ENCODE results near the gene COLEC12. TPM values are rescaled to one million over a fixed set of nuclear protein-coding genes. Genes with fewer than 3 reads are reported as not detected.

Gene COLEC12
- total and polyA plus RNA-seq, 10 of the 15 experiments (the other 5 are each of a cell fraction or from before 2014, with no cell fraction given): 0.04 to 0.05 TPM; not detected in 8

DNA sequence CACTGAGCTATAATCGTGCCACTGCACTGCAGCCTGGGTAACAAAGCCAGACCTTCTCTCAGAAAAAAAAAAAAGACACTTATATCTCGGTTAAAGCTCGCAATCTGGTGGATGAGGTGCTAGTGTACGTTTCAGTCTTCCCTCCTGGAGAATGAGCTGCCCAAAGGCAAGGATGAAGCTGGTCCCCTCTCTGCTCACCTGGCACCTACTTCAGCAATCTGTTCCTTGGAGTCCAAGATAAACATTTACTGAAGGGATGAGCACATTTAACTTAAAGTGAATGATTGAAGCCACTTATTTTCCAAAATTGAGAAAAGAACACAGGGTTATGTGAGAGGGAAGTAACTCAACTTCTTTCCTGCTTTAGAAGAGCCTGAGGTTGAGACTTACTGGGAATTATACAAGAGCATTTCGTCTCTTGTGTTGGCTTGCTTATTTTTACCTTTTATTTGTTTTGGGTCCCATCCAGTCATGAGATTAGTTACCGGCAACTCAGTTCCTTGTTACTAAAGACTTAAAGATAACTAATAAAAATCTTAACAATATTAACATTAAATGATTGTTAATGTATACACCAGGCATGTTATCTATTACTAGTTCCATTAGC lies 33.6 kb upstream of the COLEC12 start:
- DNase-seq (ENCODE audit: low read depth, low spot score) (no peak), ATAC-seq (no peak), FAIRE-seq (no peak)
- in situ Hi-C loops (cut with MboI) (no loop called here), intact Hi-C loops (cut with micrococcal nuclease; ENCODE audit: unreplicated experiment) (no loop called here)
- 15% methylated on average over 6 of the region's 6 CpGs for WGBS (ENCODE audit: insufficient coverage, insufficient replicate concordance, low lambda C conversion rate, missing lambda C conversion rate)
- ChIA-PET SMC1A (ENCODE audit: uncharacterized antibody, unreplicated experiment) (interaction anchor here (0.6 to 1.3 kb wide), 4 partner anchors 18 to 780 kb away, joined by 3 to 4 read pairs (median 4); no protein-coding TSS in a partner anchor), POLR2A (no interaction called here), CTCF (no interaction called here), RAD21 (ENCODE audit: unreplicated experiment) (no interaction called here)
- TF ChIP-seq POLR2AphosphoS2 (IDR thresholded peaks at IDR 0.05; ENCODE audit: low read depth, low read length) (no peak), EGR1 (IDR thresholded peaks at IDR 0.05; ENCODE audit: borderline replicate concordance in 1 of 2, low read depth in 2 of 2, low read length in 2 of 2) (no peak), ZNF384 (IDR thresholded peaks at IDR 0.05; ENCODE audit: borderline replicate concordance, low read depth, low read length) (no peak), EP300 (IDR thresholded peaks at IDR 0.05; ENCODE audit: borderline replicate concordance in 1 of 2, control insufficient read depth in 1 of 2, low read depth in 2 of 2, low read length in 2 of 2) (no peak), SP1 (IDR thresholded peaks at IDR 0.05; ENCODE audit: low read depth, low read length) (no peak)
- Histone ChIP-seq H3K9ac (ENCODE audit: control insufficient read depth, insufficient read depth, low read length) (no peak overlapping the region), H3K27me3 (replicated peaks in 1 of 2; ENCODE audit: control insufficient read depth in 2 of 2, insufficient read depth in 2 of 2, low read length in 1 of 2) (no peaks in the 10 kb centered on the region), H3K79me2 (ENCODE audit: control insufficient read depth, insufficient read depth, low read length) (no peaks in the 10 kb centered on the region), H3K4me3 (no peak overlapping the region), H3K4me1 (ENCODE audit: control insufficient read depth, insufficient read depth, low read length) (no peaks in the 10 kb centered on the region), H3K4me2 (ENCODE audit: control insufficient read depth, insufficient read depth) (no peak overlapping the region), H3K36me3 (ENCODE audit: control insufficient read depth in 2 of 2, insufficient read depth in 2 of 2, low read length in 1 of 2) (no peaks in the 10 kb centered on the region), H4K20me1 (ENCODE audit: control insufficient read depth, insufficient read depth) (no peaks in the 10 kb centered on the region), H2AFZ (ENCODE audit: control insufficient read depth, low read depth, low read length) (no peak overlapping the region), H3K9me3 (replicated peaks; ENCODE audit: control insufficient read depth, insufficient read depth, low read length) (no peaks in the 10 kb centered on the region), H3K27ac (ENCODE audit: control insufficient read depth, insufficient read depth) (no peak overlapping the region)
- no TSS peak for BruUV-seq (replicated peaks)

DNA sequence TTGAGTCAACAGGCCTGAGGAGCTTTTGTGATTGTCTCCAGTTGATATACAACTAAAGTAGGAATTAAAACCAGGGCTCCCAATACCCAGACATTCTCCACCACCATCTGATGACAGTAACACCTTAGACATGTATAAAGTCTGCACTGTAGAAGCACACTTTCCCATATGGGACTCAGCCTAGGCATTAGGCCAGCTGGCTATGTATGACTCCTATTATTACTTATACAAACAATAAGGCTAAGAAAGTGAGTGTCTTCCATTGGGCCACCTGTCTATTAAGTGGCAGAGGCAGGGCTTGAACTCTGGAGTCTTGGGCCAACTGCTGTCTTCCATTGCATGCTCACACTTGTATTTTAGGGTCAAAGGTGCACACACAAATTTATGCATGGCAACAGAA lies 32.1 kb upstream of the COLEC12 start:
- in situ Hi-C loops (cut with MboI): no loop called here
- DNase-seq (ENCODE audit: low read depth, low spot score): no peak

More for the DNA sequence above, 32.1 kb upstream of the COLEC12 start:
- ChIA-PET RAD21 (ENCODE audit: unreplicated experiment) (no interaction called here), SMC1A (ENCODE audit: uncharacterized antibody, unreplicated experiment) (no interaction called here), POLR2A (no interaction called here), CTCF (no interaction called here)
- no peaks in the 10 kb centered on the region for H3K79me2 ChIP-seq (ENCODE audit: control insufficient read depth, insufficient read depth, low read length)
- H2AFZ ChIP-seq (ENCODE audit: control insufficient read depth, low read depth, low read length): no peak overlapping the region
- no peak overlapping the region for H3K4me2 ChIP-seq (ENCODE audit: control insufficient read depth, insufficient read depth)
- no peaks in the 10 kb centered on the region for H4K20me1 ChIP-seq (ENCODE audit: control insufficient read depth, insufficient read depth)
- no peak overlapping the region for H3K9ac ChIP-seq (ENCODE audit: control insufficient read depth, insufficient read depth, low read length)
- H3K4me1 ChIP-seq (ENCODE audit: control insufficient read depth, insufficient read depth, low read length): no peaks in the 10 kb centered on the region
- no peaks in the 10 kb centered on the region for H3K27me3 ChIP-seq (replicated peaks in 1 of 2; ENCODE audit: control insufficient read depth in 2 of 2, insufficient read depth in 2 of 2, low read length in 1 of 2)
- no peak overlapping the region for H3K4me3 ChIP-seq
- no peaks in the 10 kb centered on the region for H3K36me3 ChIP-seq (ENCODE audit: control insufficient read depth in 2 of 2, insufficient read depth in 2 of 2, low read length in 1 of 2)
- TF ChIP-seq FOS (IDR thresholded peaks at IDR 0.05; ENCODE audit: borderline replicate concordance, extremely low read depth, insufficient read length): no peak
- TF ChIP-seq KAT2A (conservative IDR thresholded peaks at IDR 0.05; ENCODE audit: control insufficient read depth, low read depth, low read length): no peak
- TF ChIP-seq RB1 (IDR thresholded peaks at IDR 0.05; ENCODE audit: borderline replicate concordance): no peak
- FAIRE-seq: no peak
- intact Hi-C loops (cut with micrococcal nuclease; ENCODE audit: unreplicated experiment): no loop called here
- H3K9me3 ChIP-seq (replicated peaks; ENCODE audit: control insufficient read depth, insufficient read depth, low read length): no peaks in the 10 kb centered on the region
- no peak overlapping the region for H3K27ac ChIP-seq (ENCODE audit: control insufficient read depth, insufficient read depth)
- no peak for ATAC-seq
- BruUV-seq (replicated peaks): no TSS peak

Measured in GM12878 (cell line).